IMR-90 (cell line): Measurements from ENCODE around the gene NFKBIZ. TPM values are rescaled to one million over a fixed set of nuclear protein-coding genes. Genes with fewer than 3 reads are reported as not detected.

ENCODE experiments used
- ATAC-seq: fragments of 200-7000 bp; cut with Tn5 transposase; 2 replicates; pipeline ENCODE4 v1.9.1; 2020; ENCODE audit warnings: low read depth, mild to moderate bottlenecking, moderate library complexity
- BruUV-seq: library from RNA; stranded (reverse); fragments of 400-500 nt; replicated peaks from 2 replicates; lab custom pipeline; 2021; lab: Mats Ljungman, UMichigan
- CTCF ChIA-PET: fragments of 300-600 bp; formaldehyde crosslinking; extraction: SDS; loops from one replicate; lab custom pipeline; 2021; ENCODE audit warnings: antibody characterized with exemption; lab: Yijun Ruan, JAX
- POLR2A ChIA-PET: fragments of 300-600 bp; sonication (Branson Sonifier 250); formaldehyde crosslinking; loops from one replicate; lab custom pipeline; 2022; ENCODE audit warnings: antibody characterized with exemption; ENCODE audit not compliant: unreplicated experiment; lab: Charles Lee
- DNase-seq: peaks from one replicate; pipeline ENCODE4 v3.0.0; 2013
- H2AFZ ChIP-seq: replicated peaks from 2 replicates; pipeline ENCODE3; 2013; ENCODE audit warnings: low read length, mild to moderate bottlenecking; ENCODE audit not compliant: poor library complexity
- H2AK5ac ChIP-seq: 2 replicates; pipeline ENCODE4 v1.6.1; 2013; ENCODE audit warnings: low read depth, low read length, inconsistent platforms
- H2AK9ac ChIP-seq: replicated peaks from 2 replicates; pipeline ENCODE3; 2013; ENCODE audit warnings: mild to moderate bottlenecking, low read depth, low read length, moderate library complexity; ENCODE audit not compliant: poor library complexity
- H2BK120ac ChIP-seq: 2 replicates; pipeline ENCODE4 v1.6.1; 2013; ENCODE audit warnings: low read depth, low read length, inconsistent platforms
- H2BK15ac ChIP-seq: 3 replicates; pipeline ENCODE4 v1.6.1; 2013; ENCODE audit warnings: low read depth, low read length, inconsistent platforms
- H2BK20ac ChIP-seq: 2 replicates; pipeline ENCODE4 v1.6.1; 2013; ENCODE audit warnings: low read depth, mild to moderate bottlenecking, inconsistent platforms, low read length, moderate library complexity
- H2BK5ac ChIP-seq: 2 replicates; pipeline ENCODE4 v1.6.1; 2013; ENCODE audit warnings: mild to moderate bottlenecking, low read depth, low read length, inconsistent platforms; ENCODE audit not compliant: poor library complexity, severe bottlenecking
- H3K14ac ChIP-seq: replicated peaks from 2 replicates; pipeline ENCODE4 v1.6.1; 2013; ENCODE audit warnings: low read depth, low read length, inconsistent platforms
- H3K18ac ChIP-seq: 2 replicates; pipeline ENCODE4 v1.6.1; 2013; ENCODE audit warnings: low read depth, low read length, control low read depth
- H3K23ac ChIP-seq: 2 replicates; pipeline ENCODE4 v1.6.1; 2013; ENCODE audit warnings: low read depth, low read length, inconsistent platforms
- H3K27ac ChIP-seq: 2 replicates; pipeline ENCODE4 v1.5.1; 2013; ENCODE audit warnings: mild to moderate bottlenecking, control low read depth, low read length; ENCODE audit not compliant: insufficient read depth
- H3K27me3 ChIP-seq: 2 replicates; pipeline ENCODE4 v1.6.1; 2013; ENCODE audit warnings: low read length; ENCODE audit not compliant: control insufficient read depth, insufficient read depth
- H3K36me3 ChIP-seq: 2 replicates; pipeline ENCODE4 v1.6.1; 2013; ENCODE audit warnings: low read length, mixed read lengths; ENCODE audit not compliant: control insufficient read depth, insufficient read depth
- H3K4ac ChIP-seq: 2 replicates; pipeline ENCODE4 v1.6.1; 2013; ENCODE audit warnings: low read depth, low read length, inconsistent platforms
- H3K4me1 ChIP-seq: 2 replicates; pipeline ENCODE4 v1.6.1; 2013; ENCODE audit warnings: low read length, mixed read lengths; ENCODE audit not compliant: control insufficient read depth, insufficient read depth
- H3K4me2 ChIP-seq: 2 replicates; pipeline ENCODE4 v1.6.1; 2013; ENCODE audit warnings: low read depth, mild to moderate bottlenecking, control low read depth, low read length, moderate library complexity
- H3K4me3 ChIP-seq: 2 replicates; pipeline ENCODE4 v1.5.1; 2013; ENCODE audit warnings: low read depth, mild to moderate bottlenecking, control low read depth, low read length, moderate library complexity; ENCODE audit not compliant: insufficient read depth
- H3K56ac ChIP-seq: 2 replicates; pipeline ENCODE4 v1.6.1; 2013; ENCODE audit warnings: low read length, inconsistent platforms; ENCODE audit not compliant: insufficient read depth; ENCODE audit errors: extremely low read depth
- H3K79me1 ChIP-seq, 2 experiments: 2 replicates each; pipeline ENCODE4 v1.6.1; 2013; ENCODE audit warnings: low read length in 2 of 2, inconsistent platforms in 1 of 2, low read depth in 1 of 2
- H3K9ac ChIP-seq: 2 replicates; pipeline ENCODE4 v1.6.1; 2013; ENCODE audit warnings: low read depth, low read length, control low read depth
- H3K9me1 ChIP-seq: 2 replicates; pipeline ENCODE4 v1.6.1; 2013; ENCODE audit warnings: low read length, inconsistent platforms; ENCODE audit not compliant: insufficient read depth
- H3K9me3 ChIP-seq: 2 replicates; pipeline ENCODE4 v1.6.1; 2013; ENCODE audit warnings: low read length; ENCODE audit not compliant: control insufficient read depth, insufficient read depth
- H4K20me1 ChIP-seq: 2 replicates; pipeline ENCODE4 v1.6.1; 2013; ENCODE audit warnings: low read length, inconsistent platforms; ENCODE audit not compliant: insufficient read depth
- H4K5ac ChIP-seq: 2 replicates; pipeline ENCODE4 v1.6.1; 2013; ENCODE audit warnings: mild to moderate bottlenecking, low read depth, low read length, control low read depth
- H4K8ac ChIP-seq, 2 experiments: 2 replicates each; pipeline ENCODE4 v1.6.1; 2013; ENCODE audit warnings: low read depth in 2 of 2, low read length in 2 of 2, control low read depth in 1 of 2, inconsistent platforms in 1 of 2
- H4K91ac ChIP-seq: 2 replicates; pipeline ENCODE4 v1.6.1; 2013; ENCODE audit warnings: low read depth, low read length, inconsistent platforms; ENCODE audit not compliant: insufficient read depth
- NFE2L2 ChIP-seq: fragments of 150-350 bp; IDR thresholded peaks from 2 replicates; pipeline ENCODE4 v1.6.1; 2016; ENCODE audit warnings: low read depth, mild to moderate bottlenecking, low read length
- WGBS, 2 experiments: methylation state at CpG; one replicate each; pipeline versions ENCODE4 v1.1.5 to v1.1.7; 2013; ENCODE audit warnings: missing lambda C conversion rate in 2 of 2; ENCODE audit not compliant: insufficient read length in 1 of 2; ENCODE audit errors: extremely low coverage in 2 of 2; 5-methylcytosine and 5-hydroxymethylcytosine counted together
- dilution Hi-C: fragments of 300-500 bp; cut with HindIII; formaldehyde crosslinking; loops from one replicate; pipeline ENCODE4 v1.14.3; 2018; ENCODE audit warnings: low sequenced_read_pairs; ENCODE audit not compliant: unreplicated experiment
- in situ Hi-C: fragments of 300-500 bp; cut with MboI; formaldehyde crosslinking; loops from 3 replicates; pipeline ENCODE4 v1.14.3; 2019; ENCODE audit warnings: low sequenced_read_pairs, inconsistent platforms, mixed read lengths
- intact Hi-C: fragments of 100-400 bp; cut with micrococcal nuclease; formaldehyde crosslinking; loops from 2 replicates; pipeline ENCODE4 v1.10.0; 2022
- polyA plus RNA-seq, 3 experiments: library from polyadenylated mRNA; depleted of rRNA; stranded (reverse); fragments of >200 nt; gene quantifications; 2 replicates each; pipeline ENCODE4 v1.2.3, GENCODE V29; 2012; ENCODE audit warnings: low replicate concordance in 1 of 3
- total RNA-seq: library from RNA; depleted of rRNA; stranded (reverse); fragments of >200 nt; gene quantifications from 2 replicates; pipeline ENCODE4 v1.2.3, GENCODE V29; 2012

NFKBIZ gene
- total and polyA plus RNA-seq, 2 of the 4 experiments (the other 2 are of a cell fraction) = 35.0 to 40.9 TPM

GRCh38 chr3:101861212-101861788, 12.0 kb downstream of the NFKBIZ start:
- in situ Hi-C loops (no loop called here), dilution Hi-C loops (no loop called here), intact Hi-C loops (no loop called here)
- no peak overlapping the region; the same call in 1 of the 2 replicates for H3K4me2 ChIP-seq
- H2BK120ac ChIP-seq = no peak overlapping the region
- H3K9me3 ChIP-seq = no peaks in the 10 kb centered on the region
- ChIA-PET CTCF (interaction anchor here (1.0 kb wide), 1 partner anchor 9 kb away, joined by 4 read pairs; no protein-coding TSS in a partner anchor), POLR2A (no interaction called here)
- no peak overlapping the region for H2AK9ac ChIP-seq
- peaks cover 6% of the 10 kb centered on the region for H3K4me1 ChIP-seq
- peak overlapping the region; percentile 14 for H2BK5ac ChIP-seq
- peaks cover 6% of the 10 kb centered on the region for H3K9me1 ChIP-seq
- peak; percentile 56 for DNase-seq
- no peak overlapping the region for H3K23ac ChIP-seq
- no peak overlapping the region for H3K18ac ChIP-seq
- H2BK15ac ChIP-seq = no peak overlapping the region
- no peak overlapping the region for H3K27ac ChIP-seq
- H3K27me3 ChIP-seq = no peaks in the 10 kb centered on the region
- no TSS peak for BruUV-seq
- no peak overlapping the region for H4K91ac ChIP-seq
- H4K20me1 ChIP-seq = peaks cover 35% of the 10 kb centered on the region
- H4K8ac ChIP-seq = no peak overlapping the region
- peaks cover 14 to 23% of the 10 kb centered on the region in 2 experiments for H3K79me1 ChIP-seq
- no peak overlapping the region for H4K5ac ChIP-seq
- H3K9ac ChIP-seq = no peak overlapping the region
- no peak overlapping the region for H2AK5ac ChIP-seq
- no peak overlapping the region for H2BK20ac ChIP-seq
- no peak overlapping the region for H3K4me3 ChIP-seq
- TF ChIP-seq NFE2L2 = no peak
- H3K14ac ChIP-seq = no peak overlapping the region
- peak; percentile 6; the same call in 1 of the 2 replicates for ATAC-seq
- peaks cover 28% of the 10 kb centered on the region for H3K36me3 ChIP-seq
- no peak overlapping the region for H2AFZ ChIP-seq
- no peak overlapping the region for H3K4ac ChIP-seq
- WGBS, 2 experiments = no CpG with 5 or more reads among the region's 3 CpGs
- H3K56ac ChIP-seq = no peak overlapping the region
